HAP-1 (cell line): Measurements from ENCODE around the gene ZPR1.
"Not testable (repeated sequence)": the region's sequence is repeated elsewhere in the genome, so short reads cannot be mapped to it uniquely, and the experiment has no call there.

ENCODE experiments used
- DNase-seq, 2 experiments: peaks; one replicate each; pipeline ENCODE4 v3.0.0-alpha.2; 2016 to 2020; ENCODE audit warnings: low spot score in 2 of 2
- H3K27me3 ChIP-seq: fragments of 250-450 bp; sonication (Bioruptor Pico); 2 replicates; pipeline ENCODE4 v1.5.1; 2020; ENCODE audit warnings: low read depth, mild to moderate bottlenecking, moderate library complexity
- H3K36me3 ChIP-seq: fragments of 250-450 bp; sonication (Bioruptor Pico); replicated peaks from 2 replicates; pipeline ENCODE4 v1.5.1; 2020; ENCODE audit warnings: mild to moderate bottlenecking
- H3K4me1 ChIP-seq: fragments of 250-450 bp; sonication (Bioruptor Pico); 2 replicates; pipeline ENCODE4 v1.5.1; 2020; ENCODE audit warnings: mild to moderate bottlenecking
- H3K4me3 ChIP-seq: fragments of 250-450 bp; sonication (Bioruptor Pico); 2 replicates; pipeline ENCODE4 v1.5.1; 2020; ENCODE audit warnings: mild to moderate bottlenecking, moderate library complexity
- H3K9me3 ChIP-seq: fragments of 250-450 bp; sonication (Bioruptor Pico); 2 replicates; pipeline ENCODE4 v1.5.1; 2020; ENCODE audit warnings: mild to moderate bottlenecking, moderate library complexity
- in situ Hi-C: fragments of 300-500 bp; cut with MboI; formaldehyde crosslinking; loops from 3 replicates; pipeline ENCODE4 v1.14.3; 2020; ENCODE audit warnings: low sequenced_read_pairs, inconsistent platforms, mixed read lengths

The ZPR1 gene

GRCh38 chr11:116775975-116776374, 11.8 kb downstream of the ZPR1 start:
- no peak for DNase-seq
- in situ Hi-C loops: no loop called here
- Histone ChIP-seq H3K36me3 (peaks cover 33% of the 10 kb centered on the region), H3K4me3 (no peak overlapping the region), H3K9me3 (no peaks in the 10 kb centered on the region), H3K4me1 (peaks cover 16% of the 10 kb centered on the region), H3K27me3 (no peaks in the 10 kb centered on the region)

GRCh38 chr11:116774661-116775060, 13.2 kb downstream of the ZPR1 start:
- no peak overlapping the region for H3K4me3 ChIP-seq
- peaks cover 23% of the 10 kb centered on the region for H3K36me3 ChIP-seq
- in situ Hi-C loops: no loop called here
- no peak for DNase-seq
- peaks cover 18% of the 10 kb centered on the region for H3K4me1 ChIP-seq
- no peaks in the 10 kb centered on the region for H3K9me3 ChIP-seq
- no peaks in the 10 kb centered on the region for H3K27me3 ChIP-seq

GRCh38 chr11:116773203-116774097, 14.4 kb downstream of the ZPR1 start:
- Histone ChIP-seq H3K4me1 (peaks cover 18% of the 10 kb centered on the region), H3K27me3 (no peaks in the 10 kb centered on the region), H3K9me3 (no peaks in the 10 kb centered on the region), H3K36me3 (peaks cover 18% of the 10 kb centered on the region), H3K4me3 (peak overlapping the region; percentile 90)
- in situ Hi-C loops: no loop called here
- DNase-seq: no peak

- Histone ChIP-seq H3K4me1 (peaks cover 18% of the 10 kb centered on the region), H3K9me3 (no peaks in the 10 kb centered on the region), H3K4me3 (peak within 1 kb of the TSS; percentile 90), H3K36me3 (peaks cover 10% of the 10 kb centered on the region), H3K27me3 (no peaks in the 10 kb centered on the region)
- in situ Hi-C loops: no loop called here
- DNase-seq: peak; percentile 76 to 94
Measured at GRCh38 chr11:116772443-116773202, 15.2 kb downstream of the ZPR1 start, which contains the start of gene BUD13. BUD13 (minus strand) TSS chr11:116772987; CDS start chr11:116772964, 23 bp downstream.

- Histone ChIP-seq H3K36me3 (peaks cover 10% of the 10 kb centered on the region), H3K27me3 (no peaks in the 10 kb centered on the region), H3K4me3 (peak overlapping the region; percentile 90), H3K4me1 (peaks cover 18% of the 10 kb centered on the region), H3K9me3 (no peaks in the 10 kb centered on the region)
- DNase-seq: no peak
- in situ Hi-C loops: no loop called here
Measured at GRCh38 chr11:116771935-116772334, 15.9 kb downstream of the ZPR1 start.

- in situ Hi-C loops: no loop called here
- Histone ChIP-seq H3K4me1 (no peaks in the 10 kb centered on the region), H3K27me3 (no peaks in the 10 kb centered on the region), H3K9me3 (no peaks in the 10 kb centered on the region), H3K4me3 (no peak overlapping the region), H3K36me3 (peaks cover 66% of the 10 kb centered on the region)
- no peak for DNase-seq
Measured at GRCh38 chr11:116762132-116762531, 25.7 kb downstream of the ZPR1 start.

- in situ Hi-C loops, H3K4me1 ChIP-seq, DNase-seq, H3K4me3 ChIP-seq, H3K9me3 ChIP-seq, H3K27me3 ChIP-seq: not testable (repeated sequence)
- H3K36me3 ChIP-seq: peaks cover 71% of the 10 kb centered on the region
Measured at GRCh38 chr11:116756044-116756443, 31.8 kb downstream of the ZPR1 start.

- Histone ChIP-seq H3K36me3 (peaks cover 45% of the 10 kb centered on the region), H3K9me3 (no peaks in the 10 kb centered on the region), H3K4me3 (no peak overlapping the region), H3K4me1 (no peaks in the 10 kb centered on the region), H3K27me3 (no peaks in the 10 kb centered on the region)
- no peak for DNase-seq
- in situ Hi-C loops: no loop called here
Measured at GRCh38 chr11:116750070-116750718, 37.6 kb downstream of the ZPR1 start.

GRCh38 chr11:116742104-116742503, 45.7 kb downstream of the ZPR1 start:
- no peak for DNase-seq
- in situ Hi-C loops: no loop called here
- H3K36me3 ChIP-seq: peaks cover 8% of the 10 kb centered on the region
- H3K4me1 ChIP-seq: no peaks in the 10 kb centered on the region
- H3K4me3 ChIP-seq: no peak overlapping the region
- H3K9me3 ChIP-seq: no peaks in the 10 kb centered on the region
- H3K27me3 ChIP-seq: no peaks in the 10 kb centered on the region

- Histone ChIP-seq H3K4me3 (no peak overlapping the region), H3K27me3 (no peaks in the 10 kb centered on the region), H3K9me3 (no peaks in the 10 kb centered on the region), H3K4me1 (no peaks in the 10 kb centered on the region), H3K36me3 (0 out of 2 replicates have a peak, but pooled peaks cover 4% of the 10 kb centered on the region)
- no peak for DNase-seq
- in situ Hi-C loops: no loop called here
Measured at GRCh38 chr11:116740741-116741140, 47.1 kb downstream of the ZPR1 start.

GRCh38 chr11:116738975-116739374, 48.8 kb downstream of the ZPR1 start:
- in situ Hi-C loops: no loop called here
- Histone ChIP-seq H3K36me3 (0 out of 2 replicates have a peak, but pooled peaks cover 4% of the 10 kb centered on the region), H3K4me3 (no peak overlapping the region), H3K4me1 (no peaks in the 10 kb centered on the region), H3K27me3 (no peaks in the 10 kb centered on the region), H3K9me3 (no peaks in the 10 kb centered on the region)
- DNase-seq: no peak

GRCh38 chr11:116736763-116737162, 51.1 kb downstream of the ZPR1 start:
- Histone ChIP-seq H3K9me3 (no peaks in the 10 kb centered on the region), H3K4me3 (no peak overlapping the region), H3K27me3 (no peaks in the 10 kb centered on the region; the same call in 1 of the 2 replicates), H3K4me1 (no peaks in the 10 kb centered on the region), H3K36me3 (no peaks in the 10 kb centered on the region)
- peak; percentile 24 to 26 for DNase-seq
- in situ Hi-C loops: no loop called here

- H3K4me3 ChIP-seq: no peak overlapping the region
- H3K27me3 ChIP-seq: no peaks in the 10 kb centered on the region; the same call in 1 of the 2 replicates
- no peaks in the 10 kb centered on the region for H3K4me1 ChIP-seq
- DNase-seq: no peak
- no peaks in the 10 kb centered on the region for H3K36me3 ChIP-seq
- no peaks in the 10 kb centered on the region for H3K9me3 ChIP-seq
- in situ Hi-C loops: no loop called here
Measured at GRCh38 chr11:116733969-116734508, 53.8 kb downstream of the ZPR1 start.
